ENCODE data around the gene MCC. TPM values are rescaled to one million over a fixed set of nuclear protein-coding genes. Genes with fewer than 3 reads are reported as not detected.

The MCC gene
- total RNA-seq, 4 donors from 2014 or later, result 6.8 to 11.9 (median 9.0) TPM

DNA sequence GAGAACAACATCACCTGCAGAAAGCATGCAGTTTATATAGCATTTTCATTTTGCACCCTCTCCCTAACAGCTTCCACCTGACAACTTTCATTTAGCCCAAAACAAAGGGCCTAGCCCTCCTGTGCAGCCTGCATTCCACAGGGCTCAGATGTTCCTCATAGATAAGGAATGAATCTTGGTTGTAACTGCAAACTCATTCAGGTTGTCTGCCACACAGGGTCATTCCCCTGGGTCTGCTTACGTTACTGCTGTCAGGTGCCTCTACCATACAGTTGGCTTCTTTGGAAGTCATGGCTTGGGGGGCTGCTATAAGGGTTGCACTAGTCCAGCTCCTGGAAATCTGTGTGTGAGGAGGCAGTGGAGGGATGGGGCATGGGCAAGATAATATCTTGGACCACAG lies 514.3 kb downstream of the MCC start:
- DNase-seq, result no peak
- Histone ChIP-seq H3K36me3 (no peaks in the 10 kb centered on the region), H3K27ac (no peak overlapping the region), H3K9me3 (no peaks in the 10 kb centered on the region), H3K4me3 (no peak overlapping the region), H3K27me3 (no peaks in the 10 kb centered on the region), H3K4me1 (peaks cover 14 to 16% of the 10 kb centered on the region in 2 donors)
- no peak for ATAC-seq
- in situ Hi-C loops (cut with MboI; ENCODE audit: low sequenced_read_pairs in 4 of 4), result no loop called here
- intact Hi-C loops (cut with DNase I; ENCODE audit: low total_unique reads), result no loop called here
- no peak for TF ChIP-seq POLR2A (IDR thresholded peaks at IDR 0.05)
- TF ChIP-seq, protein P1, sequence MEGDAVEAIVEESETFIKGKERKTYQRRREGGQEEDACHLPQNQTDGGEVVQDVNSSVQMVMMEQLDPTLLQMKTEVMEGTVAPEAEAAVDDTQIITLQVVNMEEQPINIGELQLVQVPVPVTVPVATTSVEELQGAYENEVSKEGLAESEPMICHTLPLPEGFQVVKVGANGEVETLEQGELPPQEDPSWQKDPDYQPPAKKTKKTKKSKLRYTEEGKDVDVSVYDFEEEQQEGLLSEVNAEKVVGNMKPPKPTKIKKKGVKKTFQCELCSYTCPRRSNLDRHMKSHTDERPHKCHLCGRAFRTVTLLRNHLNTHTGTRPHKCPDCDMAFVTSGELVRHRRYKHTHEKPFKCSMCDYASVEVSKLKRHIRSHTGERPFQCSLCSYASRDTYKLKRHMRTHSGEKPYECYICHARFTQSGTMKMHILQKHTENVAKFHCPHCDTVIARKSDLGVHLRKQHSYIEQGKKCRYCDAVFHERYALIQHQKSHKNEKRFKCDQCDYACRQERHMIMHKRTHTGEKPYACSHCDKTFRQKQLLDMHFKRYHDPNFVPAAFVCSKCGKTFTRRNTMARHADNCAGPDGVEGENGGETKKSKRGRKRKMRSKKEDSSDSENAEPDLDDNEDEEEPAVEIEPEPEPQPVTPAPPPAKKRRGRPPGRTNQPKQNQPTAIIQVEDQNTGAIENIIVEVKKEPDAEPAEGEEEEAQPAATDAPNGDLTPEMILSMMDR (IDR thresholded peaks at IDR 0.05 in 4 of 5, conservative IDR thresholded peaks at IDR 0.05 in 1 of 5), result no peak

DNA sequence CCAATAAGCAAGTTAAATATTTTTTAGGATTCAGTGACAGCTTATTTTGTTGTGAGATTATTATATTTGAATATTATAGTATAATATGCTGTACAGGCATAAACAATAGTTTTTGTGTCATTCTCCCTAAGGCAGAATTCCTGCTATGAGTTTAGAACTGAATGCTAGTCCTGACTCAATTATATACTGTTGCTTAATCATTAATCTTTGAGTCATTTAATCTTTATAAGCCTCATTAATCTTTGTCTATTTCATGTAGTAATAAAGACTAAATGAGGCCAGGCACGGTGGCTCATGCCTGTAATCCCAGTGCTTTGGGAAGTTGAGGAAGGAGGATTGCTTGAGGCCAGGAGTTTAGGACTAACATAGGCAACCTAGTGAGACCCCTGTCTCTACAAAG lies 515.2 kb downstream of the MCC start:
- in situ Hi-C loops (cut with MboI; ENCODE audit: low sequenced_read_pairs in 4 of 4) (no loop called here), intact Hi-C loops (cut with DNase I; ENCODE audit: low total_unique reads) (no loop called here)
- Histone ChIP-seq H3K9me3 (no peaks in the 10 kb centered on the region), H3K36me3 (no peaks in the 10 kb centered on the region), H3K27me3 (no peaks in the 10 kb centered on the region), H3K27ac (no peak overlapping the region), H3K4me1 (peaks cover 8 to 11% of the 10 kb centered on the region in 2 donors), H3K4me3 (no peak overlapping the region)
- DNase-seq, result no peak
- TF ChIP-seq, protein P1 (IDR thresholded peaks at IDR 0.05 in 4 of 5, conservative IDR thresholded peaks at IDR 0.05 in 1 of 5), result no peak
- no peak for TF ChIP-seq POLR2A (IDR thresholded peaks at IDR 0.05)
- ATAC-seq, result no peak

Other genes starting within 250 kb of the MCC start
- gene TSSK1B, start 53.5 kb downstream of the MCC start, total RNA-seq, result not detected
- gene YTHDC2, start 25.2 kb upstream of the MCC start, total RNA-seq, result 10 to 100 TPM in 3 of 4 donors, 1 to 10 TPM in 1; 9.0 to 22.7 (median 15.3) TPM